ENCODE results near the gene SLC35D1. TPM values are rescaled to one million over a fixed set of nuclear protein-coding genes. Genes with fewer than 3 reads are reported as not detected.
"Not testable (repeated sequence)": the region's sequence is repeated elsewhere in the genome, so short reads cannot be mapped to it uniquely, and the experiment has no call there.

The SLC35D1 gene
- polyA plus RNA-seq, 4 donors = 4.6 to 54.3 (median 6.6) TPM

DNA sequence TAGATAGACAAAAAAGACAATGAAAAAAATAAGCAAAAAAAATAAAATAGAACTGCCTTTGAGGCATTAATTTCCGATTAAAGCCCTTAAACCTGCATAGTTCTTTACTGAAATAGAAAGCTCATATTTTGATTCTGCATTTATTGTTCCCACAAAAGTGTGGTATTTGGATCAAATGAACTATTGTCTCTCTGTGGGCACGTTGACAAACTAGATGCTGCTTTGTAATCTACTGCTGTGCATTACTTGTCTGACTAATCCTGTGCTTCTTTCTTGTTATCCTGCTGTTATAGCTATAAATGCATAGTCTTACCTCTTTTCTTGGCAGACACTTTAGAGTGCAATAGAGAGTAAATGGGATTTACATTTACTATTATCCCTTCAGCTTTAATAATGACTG is 31.4 kb upstream of the SLC35D1 start:
- no peak for FAIRE-seq
- 45 to 48% (median 48%) methylated on average over 2 of the region's 2 CpGs for WGBS, 3 donors
- no peaks in the 10 kb centered on the region for H3K36me3 ChIP-seq (ENCODE audit: control insufficient read depth in 3 of 3, insufficient read depth in 2 of 3, low read depth in 1 of 3, low read length in 3 of 3)
- no peaks in the 10 kb centered on the region for H3K27me3 ChIP-seq (ENCODE audit: control insufficient read depth in 3 of 3, insufficient read depth in 3 of 3, low read length in 3 of 3)
- no peak overlapping the region for H3K4me3 ChIP-seq (ENCODE audit: low read depth in 1 of 3, low read length in 3 of 3)
- no peaks in the 10 kb centered on the region for H3K4me1 ChIP-seq (ENCODE audit: control insufficient read depth in 3 of 3, insufficient read depth in 2 of 3, low read depth in 1 of 3, low read length in 2 of 3)
- H3K27ac ChIP-seq (ENCODE audit: low read depth in 1 of 3, low read length in 2 of 3) = no peak overlapping the region
- peaks cover 0 to 9% of the 10 kb centered on the region in 2 donors for H3K9me3 ChIP-seq (ENCODE audit: control insufficient read depth in 2 of 2, insufficient read depth in 1 of 2, low read depth in 1 of 2, low read length in 1 of 2)
- DNase-seq = no peak

DNA sequence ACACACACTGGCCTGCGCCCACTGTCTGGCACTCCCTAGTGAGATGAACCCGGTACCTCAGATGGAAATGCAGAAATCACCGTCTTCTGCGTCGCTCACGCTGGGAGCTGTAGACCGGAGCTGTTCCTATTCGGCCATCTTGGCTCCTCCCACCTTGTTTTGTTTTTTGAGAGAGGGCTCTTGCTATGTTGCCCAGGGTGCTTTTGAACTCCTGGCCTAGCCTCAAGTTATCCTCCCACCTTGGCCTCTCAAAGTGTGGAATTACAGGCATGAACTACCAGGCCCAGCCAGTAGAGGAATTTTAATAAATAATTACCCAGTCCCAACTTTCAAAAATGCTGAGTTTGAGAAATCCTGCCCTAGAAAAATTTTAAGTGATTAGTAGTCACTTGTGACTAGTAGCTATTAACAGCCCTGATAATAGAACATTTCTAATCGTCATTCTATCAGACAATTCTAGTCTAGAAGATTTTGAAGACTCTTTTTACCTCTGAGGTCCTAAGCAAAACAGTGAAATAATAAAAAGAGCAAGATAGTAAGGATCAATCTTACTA is 30.9 kb upstream of the SLC35D1 start:
- H3K9me3 ChIP-seq (ENCODE audit: control insufficient read depth in 2 of 2, insufficient read depth in 1 of 2, low read depth in 1 of 2, low read length in 1 of 2) = peaks cover 0 to 4% of the 10 kb centered on the region in 2 donors
- DNase-seq (no peak), FAIRE-seq (no peak)
- WGBS, 3 donors = 92 to 97% (median 96%) methylated on average over 6 to 7 of the region's 9 CpGs
- no peak overlapping the region for H3K4me3 ChIP-seq (ENCODE audit: low read depth in 1 of 3, low read length in 3 of 3)
- no peaks in the 10 kb centered on the region for H3K4me1 ChIP-seq (ENCODE audit: control insufficient read depth in 3 of 3, insufficient read depth in 2 of 3, low read depth in 1 of 3, low read length in 2 of 3)
- H3K27me3 ChIP-seq (ENCODE audit: control insufficient read depth in 3 of 3, insufficient read depth in 3 of 3, low read length in 3 of 3) = no peaks in the 10 kb centered on the region
- no peak overlapping the region for H3K27ac ChIP-seq (ENCODE audit: low read depth in 1 of 3, low read length in 2 of 3)
- no peaks in the 10 kb centered on the region for H3K36me3 ChIP-seq (ENCODE audit: control insufficient read depth in 3 of 3, insufficient read depth in 2 of 3, low read depth in 1 of 3, low read length in 3 of 3)

DNA sequence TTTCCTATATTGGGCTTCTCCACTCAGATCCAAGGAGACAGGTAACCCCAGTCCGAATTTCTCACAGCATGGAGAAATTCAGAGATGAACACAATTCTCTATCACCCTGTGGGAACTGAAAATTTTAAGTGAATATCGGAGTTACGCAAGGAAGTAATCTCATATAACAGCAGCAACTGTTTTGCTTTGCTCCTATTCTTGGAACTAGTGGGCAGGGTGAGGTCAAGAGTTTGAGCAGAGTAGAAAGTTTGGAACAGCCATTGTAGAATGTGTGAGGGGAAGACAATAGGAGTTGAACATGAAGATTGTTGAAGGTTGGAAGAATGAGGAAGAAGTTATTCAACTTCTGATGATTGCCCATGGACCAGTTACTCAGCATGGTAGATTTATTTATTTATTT is 24.3 kb upstream of the SLC35D1 start:
- Histone ChIP-seq H3K9me3 (ENCODE audit: control insufficient read depth in 2 of 2, insufficient read depth in 1 of 2, low read depth in 1 of 2, low read length in 1 of 2) (peaks cover 0 to 4% of the 10 kb centered on the region in 2 donors), H3K4me3 (ENCODE audit: low read depth in 1 of 3, low read length in 3 of 3) (no peak overlapping the region), H3K4me1 (ENCODE audit: control insufficient read depth in 3 of 3, insufficient read depth in 2 of 3, low read depth in 1 of 3, low read length in 2 of 3) (no peaks in the 10 kb centered on the region), H3K36me3 (ENCODE audit: control insufficient read depth in 3 of 3, insufficient read depth in 2 of 3, low read depth in 1 of 3, low read length in 3 of 3) (no peaks in the 10 kb centered on the region), H3K27me3 (ENCODE audit: control insufficient read depth in 3 of 3, insufficient read depth in 3 of 3, low read length in 3 of 3) (no peaks in the 10 kb centered on the region), H3K27ac (ENCODE audit: low read depth in 1 of 3, low read length in 2 of 3) (no peak overlapping the region)
- no peak for DNase-seq
- 95 to 97% (median 97%) methylated on average over 3 of the region's 3 CpGs for WGBS, 3 donors
- FAIRE-seq = no peak

DNA sequence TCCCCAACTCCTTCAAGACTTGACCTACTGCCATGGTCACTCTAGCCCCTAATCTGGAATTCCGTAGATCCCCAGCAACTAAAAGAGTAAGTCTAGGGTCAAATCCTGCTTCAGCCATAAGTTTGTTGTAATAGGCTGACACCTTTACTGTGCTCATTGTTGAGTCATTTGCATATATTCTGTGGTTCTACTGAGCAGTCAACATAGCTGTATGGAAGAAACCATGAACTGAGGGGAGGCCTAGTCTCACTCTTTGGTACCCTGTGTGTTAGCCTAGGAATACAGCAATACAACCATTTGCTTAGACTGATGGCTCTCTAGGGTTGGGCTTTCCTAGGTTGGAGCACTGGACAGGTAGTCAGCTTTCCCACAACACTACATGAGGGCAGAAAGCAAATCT is 23.6 kb upstream of the SLC35D1 start:
- Histone ChIP-seq H3K27ac (ENCODE audit: low read depth in 1 of 3, low read length in 2 of 3) (no peak overlapping the region), H3K9me3 (ENCODE audit: control insufficient read depth in 2 of 2, insufficient read depth in 1 of 2, low read depth in 1 of 2, low read length in 1 of 2) (peaks cover 0 to 7% of the 10 kb centered on the region in 2 donors), H3K36me3 (ENCODE audit: control insufficient read depth in 3 of 3, insufficient read depth in 2 of 3, low read depth in 1 of 3, low read length in 3 of 3) (no peaks in the 10 kb centered on the region), H3K4me3 (ENCODE audit: low read depth in 1 of 3, low read length in 3 of 3) (no peak overlapping the region), H3K27me3 (ENCODE audit: control insufficient read depth in 3 of 3, insufficient read depth in 3 of 3, low read length in 3 of 3) (no peaks in the 10 kb centered on the region), H3K4me1 (ENCODE audit: control insufficient read depth in 3 of 3, insufficient read depth in 2 of 3, low read depth in 1 of 3, low read length in 2 of 3) (no peaks in the 10 kb centered on the region)
- DNase-seq = no peak
- FAIRE-seq = no peak
- 93 to 100% (median 100%) methylated on average over 1 of the region's 1 CpG for WGBS, 3 donors

DNA sequence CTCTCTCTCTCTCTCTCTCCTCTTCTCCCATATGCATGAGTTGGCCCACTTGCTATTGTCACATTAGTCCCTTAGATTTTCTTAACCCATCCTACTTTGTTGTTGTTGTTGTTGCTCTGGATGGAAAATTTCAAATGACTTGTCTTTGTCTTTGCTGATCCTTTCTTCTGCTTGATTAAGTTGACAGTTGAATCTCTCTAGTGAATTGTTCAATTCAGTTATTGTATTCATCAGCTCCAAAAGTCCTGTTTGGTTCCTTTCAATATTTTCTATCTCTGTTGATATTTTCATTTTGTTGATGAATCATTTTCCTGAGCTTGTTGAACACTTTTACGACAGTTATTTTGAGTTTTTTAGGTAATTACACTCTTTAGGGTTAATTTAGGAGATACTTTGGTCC is 18.8 kb upstream of the SLC35D1 start:
- no peak overlapping the region for H3K27ac ChIP-seq (ENCODE audit: low read depth in 1 of 3, low read length in 2 of 3)
- DNase-seq = no peak
- no peaks in the 10 kb centered on the region for H3K4me1 ChIP-seq (ENCODE audit: control insufficient read depth in 3 of 3, insufficient read depth in 2 of 3, low read depth in 1 of 3, low read length in 2 of 3)
- no peak for FAIRE-seq
- WGBS, 3 donors = 88 to 95% (median 91%) methylated on average over 1 of the region's 1 CpG
- H3K27me3 ChIP-seq (ENCODE audit: control insufficient read depth in 3 of 3, insufficient read depth in 3 of 3, low read length in 3 of 3) = peaks cover 0 to 3% (median 0%) of the 10 kb centered on the region in 3 donors
- peaks cover 1 to 15% of the 10 kb centered on the region in 2 donors for H3K9me3 ChIP-seq (ENCODE audit: control insufficient read depth in 2 of 2, insufficient read depth in 1 of 2, low read depth in 1 of 2, low read length in 1 of 2)
- H3K36me3 ChIP-seq (ENCODE audit: control insufficient read depth in 3 of 3, insufficient read depth in 2 of 3, low read depth in 1 of 3, low read length in 3 of 3) = no peaks in the 10 kb centered on the region
- H3K4me3 ChIP-seq (ENCODE audit: low read depth in 1 of 3, low read length in 3 of 3) = no peak overlapping the region

DNA sequence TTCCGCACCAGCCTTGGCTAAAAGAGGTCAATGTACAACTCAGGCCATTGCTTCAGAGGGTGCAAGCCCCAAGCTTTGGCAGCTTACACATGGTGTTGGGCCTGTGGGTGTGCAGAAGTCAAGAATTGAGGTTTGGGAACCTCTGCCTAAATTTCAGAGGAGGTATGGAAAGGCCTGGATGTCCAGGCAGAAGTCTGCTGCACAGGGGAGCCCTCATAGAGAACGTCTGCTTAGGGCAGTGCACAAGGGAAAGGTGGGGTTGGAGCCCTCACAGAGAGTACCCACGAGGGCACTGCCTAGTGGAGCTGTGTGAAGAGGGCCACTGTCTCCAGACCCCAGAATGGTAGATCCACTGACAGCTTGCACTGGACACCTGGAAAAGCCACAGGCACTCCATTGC is 13.7 kb upstream of the SLC35D1 start:
- not testable (repeated sequence) for H3K4me1 ChIP-seq (ENCODE audit: control insufficient read depth in 3 of 3, insufficient read depth in 2 of 3, low read depth in 1 of 3, low read length in 2 of 3); FAIRE-seq; DNase-seq; H3K4me3 ChIP-seq (ENCODE audit: low read depth in 1 of 3, low read length in 3 of 3); H3K27ac ChIP-seq (ENCODE audit: low read depth in 1 of 3, low read length in 2 of 3); H3K27me3 ChIP-seq (ENCODE audit: control insufficient read depth in 3 of 3, insufficient read depth in 3 of 3, low read length in 3 of 3); H3K36me3 ChIP-seq (ENCODE audit: control insufficient read depth in 3 of 3, insufficient read depth in 2 of 3, low read depth in 1 of 3, low read length in 3 of 3)
- WGBS, 3 donors = 52 to 62% (median 59%) methylated on average over 3 of the region's 3 CpGs
- peaks cover 2 to 16% of the 10 kb centered on the region in 2 donors for H3K9me3 ChIP-seq (ENCODE audit: control insufficient read depth in 2 of 2, insufficient read depth in 1 of 2, low read depth in 1 of 2, low read length in 1 of 2)

DNA sequence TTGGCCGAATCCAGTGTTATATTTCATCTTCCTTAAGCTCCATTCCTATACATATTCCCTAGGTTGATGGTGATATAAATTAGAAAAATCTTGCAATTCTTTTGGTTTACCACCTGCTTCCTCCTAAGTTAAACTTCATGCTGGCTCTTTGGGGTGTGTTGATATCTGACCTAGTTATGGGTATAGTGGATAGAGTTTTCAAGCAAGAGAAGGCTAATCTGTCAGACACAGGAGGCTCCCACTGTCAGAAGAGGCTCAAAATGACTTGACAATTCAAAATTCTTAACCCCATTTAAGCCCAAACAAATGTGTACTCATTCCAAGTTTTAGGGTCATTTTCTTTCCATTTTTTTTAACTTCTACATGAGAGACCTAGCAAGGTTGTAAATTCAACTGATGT is 8.5 kb upstream of the SLC35D1 start:
- Histone ChIP-seq H3K4me1 (ENCODE audit: control insufficient read depth in 3 of 3, insufficient read depth in 2 of 3, low read depth in 1 of 3, low read length in 2 of 3) (peaks cover 0 to 3% (median 0%) of the 10 kb centered on the region in 3 donors), H3K27ac (ENCODE audit: low read depth in 1 of 3, low read length in 2 of 3) (no peak overlapping the region), H3K4me3 (ENCODE audit: low read depth in 1 of 3, low read length in 3 of 3) (no peak overlapping the region), H3K27me3 (ENCODE audit: control insufficient read depth in 3 of 3, insufficient read depth in 3 of 3, low read length in 3 of 3) (peaks cover 0 to 2% (median 0%) of the 10 kb centered on the region in 3 donors), H3K36me3 (ENCODE audit: control insufficient read depth in 3 of 3, insufficient read depth in 2 of 3, low read depth in 1 of 3, low read length in 3 of 3) (no peaks in the 10 kb centered on the region), H3K9me3 (ENCODE audit: control insufficient read depth in 2 of 2, insufficient read depth in 1 of 2, low read depth in 1 of 2, low read length in 1 of 2) (peaks cover 0 to 4% of the 10 kb centered on the region in 2 donors)
- 99 to 100% (median 100%) methylated on average over 1 of the region's 1 CpG for WGBS, 3 donors
- FAIRE-seq (no peak), DNase-seq (no peak)

DNA sequence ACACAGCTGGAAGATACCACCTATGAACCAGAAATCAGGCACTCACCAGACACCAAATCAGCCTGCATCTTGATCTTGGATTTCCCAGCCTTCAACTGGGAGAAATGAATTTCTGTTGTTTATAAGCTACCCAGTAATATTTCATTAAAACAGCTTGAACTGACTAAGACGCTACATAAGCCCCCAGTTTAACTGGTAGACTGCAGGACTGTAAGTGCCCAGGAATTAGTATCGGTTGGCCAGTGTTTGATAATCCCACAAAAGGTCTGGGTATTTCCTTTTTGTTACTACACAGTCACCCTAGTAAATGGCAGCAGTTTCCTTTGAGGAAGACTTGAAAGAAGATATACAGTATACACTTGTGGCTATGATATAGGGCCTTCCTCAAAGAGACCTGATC is 7.3 kb upstream of the SLC35D1 start:
- whole genome bisulfite sequencing, 3 donors = 88 to 92% (median 91%) methylated on average over 2 of the region's 2 CpGs
- DNase-seq (no peak), FAIRE-seq (no peak)

DNA sequence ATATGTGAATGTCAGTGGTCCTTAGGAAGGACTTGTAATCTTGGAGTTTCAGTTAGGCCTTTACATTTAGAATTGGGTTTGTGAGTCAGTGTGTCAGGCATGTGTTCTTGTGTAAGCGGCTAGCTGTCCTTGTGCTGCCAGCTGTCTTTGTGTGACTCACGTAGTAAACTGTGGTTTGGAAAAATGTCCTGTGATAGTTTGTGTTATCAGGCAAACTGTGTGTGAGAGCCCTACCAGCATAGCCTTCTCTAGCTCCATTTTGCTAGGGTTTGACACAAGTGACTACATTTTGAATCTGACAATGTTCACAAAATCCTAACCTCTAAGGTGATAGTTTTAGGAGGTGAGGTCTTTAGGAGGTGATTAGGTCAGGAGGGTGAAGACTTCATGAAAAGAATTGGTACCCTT is 6.9 kb upstream of the SLC35D1 start:
- peaks cover 0 to 2% (median 0%) of the 10 kb centered on the region in 3 donors for H3K27me3 ChIP-seq (ENCODE audit: control insufficient read depth in 3 of 3, insufficient read depth in 3 of 3, low read length in 3 of 3)
- FAIRE-seq (no peak), DNase-seq (peak in 1 of 2 donors; percentile 11)
- 70 to 89% (median 78%) methylated on average over 2 of the region's 2 CpGs for WGBS, 3 donors
- H3K4me1 ChIP-seq (ENCODE audit: control insufficient read depth in 3 of 3, insufficient read depth in 2 of 3, low read depth in 1 of 3, low read length in 2 of 3) = peaks cover 0 to 3% (median 0%) of the 10 kb centered on the region in 3 donors
- H3K27ac ChIP-seq (ENCODE audit: low read depth in 1 of 3, low read length in 2 of 3) = peak overlapping the region in 1 of 3 donors; percentile 48
- no peaks in the 10 kb centered on the region for H3K36me3 ChIP-seq (ENCODE audit: control insufficient read depth in 3 of 3, insufficient read depth in 2 of 3, low read depth in 1 of 3, low read length in 3 of 3)
- no peak overlapping the region for H3K4me3 ChIP-seq (ENCODE audit: low read depth in 1 of 3, low read length in 3 of 3)
- H3K9me3 ChIP-seq (ENCODE audit: control insufficient read depth in 2 of 2, insufficient read depth in 1 of 2, low read depth in 1 of 2, low read length in 1 of 2) = no peaks in the 10 kb centered on the region

More for the DNA sequence above, 7.3 kb upstream of the SLC35D1 start:
- H3K9me3 ChIP-seq (ENCODE audit: control insufficient read depth in 2 of 2, insufficient read depth in 1 of 2, low read depth in 1 of 2, low read length in 1 of 2) = no peaks in the 10 kb centered on the region
- H3K27ac ChIP-seq (ENCODE audit: low read depth in 1 of 3, low read length in 2 of 3) = peak overlapping the region in 1 of 3 donors; percentile 48
- peaks cover 0 to 3% (median 0%) of the 10 kb centered on the region in 3 donors for H3K4me1 ChIP-seq (ENCODE audit: control insufficient read depth in 3 of 3, insufficient read depth in 2 of 3, low read depth in 1 of 3, low read length in 2 of 3)
- H3K4me3 ChIP-seq (ENCODE audit: low read depth in 1 of 3, low read length in 3 of 3) = no peak overlapping the region
- H3K36me3 ChIP-seq (ENCODE audit: control insufficient read depth in 3 of 3, insufficient read depth in 2 of 3, low read depth in 1 of 3, low read length in 3 of 3) = no peaks in the 10 kb centered on the region
- peaks cover 0 to 2% (median 0%) of the 10 kb centered on the region in 3 donors for H3K27me3 ChIP-seq (ENCODE audit: control insufficient read depth in 3 of 3, insufficient read depth in 3 of 3, low read length in 3 of 3)

All from small intestine (tissue), 7 donors.